Tibial nerve (tissue), 3 donors: Measurements from ENCODE around the gene FADS2.

Source experiments
- POLR2A ChIP-seq, 2 donors: fragments of 450-650 bp; IDR thresholded peaks; one replicate each; pipeline ENCODE4 v1.6.1; 2017; ENCODE audit warnings: antibody characterized with exemption in 2 of 2, mild to moderate bottlenecking in 2 of 2, moderate library complexity in 2 of 2
- TF ChIP-seq, protein P1 (sequence below), 5 experiments: fragments of 200-600 bp in 3 of 5; fragments of 450-650 bp in 2 of 5; sonication (generic) in 3 of 5; IDR thresholded peaks; one replicate each; pipeline ENCODE4 v1.5.1; 2016 to 2019; ENCODE audit warnings: antibody characterized with exemption in 5 of 5, mild to moderate bottlenecking in 3 of 5, moderate library complexity in 2 of 5

GRCh38 chr11:61880454-61880853 is 52.4 kb downstream of the FADS2 start:
- TF ChIP-seq, protein P1, sequence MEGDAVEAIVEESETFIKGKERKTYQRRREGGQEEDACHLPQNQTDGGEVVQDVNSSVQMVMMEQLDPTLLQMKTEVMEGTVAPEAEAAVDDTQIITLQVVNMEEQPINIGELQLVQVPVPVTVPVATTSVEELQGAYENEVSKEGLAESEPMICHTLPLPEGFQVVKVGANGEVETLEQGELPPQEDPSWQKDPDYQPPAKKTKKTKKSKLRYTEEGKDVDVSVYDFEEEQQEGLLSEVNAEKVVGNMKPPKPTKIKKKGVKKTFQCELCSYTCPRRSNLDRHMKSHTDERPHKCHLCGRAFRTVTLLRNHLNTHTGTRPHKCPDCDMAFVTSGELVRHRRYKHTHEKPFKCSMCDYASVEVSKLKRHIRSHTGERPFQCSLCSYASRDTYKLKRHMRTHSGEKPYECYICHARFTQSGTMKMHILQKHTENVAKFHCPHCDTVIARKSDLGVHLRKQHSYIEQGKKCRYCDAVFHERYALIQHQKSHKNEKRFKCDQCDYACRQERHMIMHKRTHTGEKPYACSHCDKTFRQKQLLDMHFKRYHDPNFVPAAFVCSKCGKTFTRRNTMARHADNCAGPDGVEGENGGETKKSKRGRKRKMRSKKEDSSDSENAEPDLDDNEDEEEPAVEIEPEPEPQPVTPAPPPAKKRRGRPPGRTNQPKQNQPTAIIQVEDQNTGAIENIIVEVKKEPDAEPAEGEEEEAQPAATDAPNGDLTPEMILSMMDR (IDR thresholded peaks at IDR 0.05) = no peak
- no peak for TF ChIP-seq POLR2A (IDR thresholded peaks at IDR 0.05)
